ENCODE data around the gene ZNF582. TPM values are rescaled to one million over a fixed set of nuclear protein-coding genes. Genes with fewer than 3 reads are reported as not detected.

The ZNF582 gene
- total RNA-seq, 2 donors from 2014 or later, result 2.0 to 2.3 TPM

GRCh38 chr19:56356944-56357343 is 36.4 kb downstream of the ZNF582 start:
- H3K36me3 ChIP-seq (replicated peaks in 1 of 2; ENCODE audit: insufficient read depth in 1 of 2, low read depth in 2 of 2), result no peaks in the 10 kb centered on the region
- TF ChIP-seq POLR2A (IDR thresholded peaks at IDR 0.05) (no peak), CTCF (IDR thresholded peaks at IDR 0.05) (no peak)
- WGBS, 2 donors, result 56 to 91% methylated on average over 2 of the region's 2 CpGs
- no peaks in the 10 kb centered on the region for H3K4me1 ChIP-seq
- peaks cover 0 to 11% (median 0%) of the 10 kb centered on the region in 3 donors for H3K9me3 ChIP-seq
- intact Hi-C loops (cut with DNase I), result loop anchor here (10.0 kb wide), 1 partner anchor 292 kb away; no protein-coding TSS in a partner anchor
- ATAC-seq (no peak), DNase-seq (no peak)
- no peak overlapping the region for H3K4me3 ChIP-seq
- no peaks in the 10 kb centered on the region for H3K27me3 ChIP-seq
- no peak overlapping the region for H3K27ac ChIP-seq

DNA sequence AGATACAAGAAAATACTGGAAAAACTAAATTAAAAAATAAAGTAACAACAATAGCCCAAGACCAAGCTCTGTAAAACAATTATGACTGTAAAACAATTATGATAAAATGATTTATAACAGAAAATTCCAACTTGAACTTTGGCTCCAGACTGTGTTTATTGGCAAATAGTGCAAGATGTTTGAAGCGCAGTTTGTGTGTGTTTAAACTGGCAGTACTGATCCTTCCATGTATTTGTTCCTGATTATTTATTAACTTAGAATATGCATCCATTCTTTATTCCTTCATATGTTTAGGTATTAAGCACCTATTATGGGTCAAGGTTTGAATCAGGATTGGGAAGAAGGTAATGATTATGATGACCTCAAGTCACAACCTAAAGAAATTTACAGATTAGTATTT is 37.8 kb downstream of the ZNF582 start:
- no peak for ATAC-seq
- DNase-seq, result no peak
- TF ChIP-seq POLR2A (IDR thresholded peaks at IDR 0.05) (no peak), CTCF (IDR thresholded peaks at IDR 0.05) (no peak)
- no peaks in the 10 kb centered on the region for H3K4me1 ChIP-seq
- intact Hi-C loops (cut with DNase I), result loop anchor here (10.0 kb wide), 1 partner anchor 291 kb away; no protein-coding TSS in a partner anchor
- H3K4me3 ChIP-seq, result no peak overlapping the region
- no peaks in the 10 kb centered on the region for H3K27me3 ChIP-seq
- 20 to 31% methylated on average over 1 of the region's 1 CpG for WGBS, 2 donors
- H3K27ac ChIP-seq, result no peak overlapping the region
- no peaks in the 10 kb centered on the region for H3K36me3 ChIP-seq (replicated peaks in 1 of 2; ENCODE audit: insufficient read depth in 1 of 2, low read depth in 2 of 2)
- H3K9me3 ChIP-seq, result no peaks in the 10 kb centered on the region

- Histone ChIP-seq H3K4me1 (no peaks in the 10 kb centered on the region), H3K9me3 (no peaks in the 10 kb centered on the region), H3K36me3 (replicated peaks in 1 of 2; ENCODE audit: insufficient read depth in 1 of 2, low read depth in 2 of 2) (no peaks in the 10 kb centered on the region), H3K27ac (no peak overlapping the region), H3K27me3 (no peaks in the 10 kb centered on the region), H3K4me3 (no peak overlapping the region)
- DNase-seq (no peak), ATAC-seq (no peak)
- intact Hi-C loops (cut with DNase I), result loop anchor here (10.0 kb wide), 1 partner anchor 286 kb away; no protein-coding TSS in a partner anchor
- no peak for TF ChIP-seq POLR2A (IDR thresholded peaks at IDR 0.05)
- no peak for TF ChIP-seq CTCF (IDR thresholded peaks at IDR 0.05)
- 72 to 73% methylated on average over 6 of the region's 6 CpGs for WGBS, 2 donors
Measured at GRCh38 chr19:56351208-56351607, 42.1 kb downstream of the ZNF582 start.

- ATAC-seq, result no peak
- intact Hi-C loops (cut with DNase I), result loop anchor here (10.0 kb wide), 1 partner anchor 286 kb away; no protein-coding TSS in a partner anchor
Measured at GRCh38 chr19:56350416-56351045, 42.8 kb downstream of the ZNF582 start.

More at GRCh38 chr19:56350416-56351045, 42.8 kb downstream of the ZNF582 start:
- no peaks in the 10 kb centered on the region for H3K27me3 ChIP-seq
- 17 to 19% methylated on average over 8 of the region's 8 CpGs for WGBS, 2 donors
- H3K9me3 ChIP-seq, result no peaks in the 10 kb centered on the region
- no peak overlapping the region for H3K27ac ChIP-seq
- DNase-seq, result peak; percentile 45 to 61 (median 54)
- TF ChIP-seq CTCF (IDR thresholded peaks at IDR 0.05) (peak; percentile 44 to 81 (median 70)), POLR2A (IDR thresholded peaks at IDR 0.05) (no peak)
- H3K4me1 ChIP-seq, result no peaks in the 10 kb centered on the region
- H3K4me3 ChIP-seq, result no peak overlapping the region
- H3K36me3 ChIP-seq (replicated peaks in 1 of 2; ENCODE audit: insufficient read depth in 1 of 2, low read depth in 2 of 2), result no peaks in the 10 kb centered on the region

Measured in body of pancreas (tissue), 4 donors.